ENCODE data around the gene PAPOLB.
"Not testable (repeated sequence)": the region's sequence is repeated elsewhere in the genome, so short reads cannot be mapped to it uniquely, and the experiment has no call there.

Gene PAPOLB

GRCh38 chr7:4861673-4862072 lies at the start of gene PAPOLB:
Gene PAPOLB, minus strand, starts transcription at chr7:4862030. Its CDS starts 220 bp downstream, at chr7:4861810.
- Mint-ChIP-seq H3K27me3 (peaks cover 33% of the 10 kb centered on the region), H3K36me3 (ENCODE audit: low read depth) (peaks cover 4% of the 10 kb centered on the region), H3K4me1 (peaks cover 3% of the 10 kb centered on the region), H3K4me3 (peak within 1 kb of the TSS; percentile 24), H3K27ac (no peak within 1 kb of the TSS), H3K9me3 (peaks cover 9% of the 10 kb centered on the region)
- ATAC-seq (peak; percentile 65), DNase-seq (peak; percentile 45)

- no peak for DNase-seq
- H3K4me1 Mint-ChIP-seq, result no peaks in the 10 kb centered on the region
- H3K36me3 Mint-ChIP-seq (ENCODE audit: low read depth), result no peaks in the 10 kb centered on the region
- H3K27me3 Mint-ChIP-seq, result no peaks in the 10 kb centered on the region
- no peak for ATAC-seq
- H3K4me3 Mint-ChIP-seq, result no peak overlapping the region
- no peak overlapping the region for H3K27ac Mint-ChIP-seq
- no peaks in the 10 kb centered on the region for H3K9me3 Mint-ChIP-seq
These were observed 49.4 kb upstream of the PAPOLB start for GRCh38 chr7:4911111-4911828.

GRCh38 chr7:4906682-4907081 lies 44.9 kb upstream of the PAPOLB start:
- no peak for ATAC-seq
- Mint-ChIP-seq H3K4me3 (no peak overlapping the region), H3K9me3 (no peaks in the 10 kb centered on the region)

GRCh38 chr7:4905171-4905570 lies 43.3 kb upstream of the PAPOLB start:
- no peak for DNase-seq
- Mint-ChIP-seq H3K9me3 (no peaks in the 10 kb centered on the region), H3K27me3 (peaks cover 3% of the 10 kb centered on the region), H3K36me3 (ENCODE audit: low read depth) (no peaks in the 10 kb centered on the region), H3K4me1 (no peaks in the 10 kb centered on the region), H3K4me3 (no peak overlapping the region), H3K27ac (no peak overlapping the region)
- ATAC-seq, result no peak

More at GRCh38 chr7:4906682-4907081, 44.9 kb upstream of the PAPOLB start:
- H3K36me3 Mint-ChIP-seq (ENCODE audit: low read depth), result no peaks in the 10 kb centered on the region
- no peak for DNase-seq
- peaks cover 3% of the 10 kb centered on the region for H3K27me3 Mint-ChIP-seq
- H3K27ac Mint-ChIP-seq, result no peak overlapping the region
- no peaks in the 10 kb centered on the region for H3K4me1 Mint-ChIP-seq

- H3K36me3 Mint-ChIP-seq (ENCODE audit: low read depth), result no peaks in the 10 kb centered on the region
- DNase-seq, result no peak
- no peak for ATAC-seq
- H3K27ac Mint-ChIP-seq, result no peak overlapping the region
- H3K27me3 Mint-ChIP-seq, result peaks cover 3% of the 10 kb centered on the region
- H3K9me3 Mint-ChIP-seq, result no peaks in the 10 kb centered on the region
- H3K4me1 Mint-ChIP-seq, result no peaks in the 10 kb centered on the region
- H3K4me3 Mint-ChIP-seq, result no peak overlapping the region
These were observed 42.5 kb upstream of the PAPOLB start for GRCh38 chr7:4904346-4904745.

GRCh38 chr7:4895766-4896165 lies 33.9 kb upstream of the PAPOLB start:
- Mint-ChIP-seq H3K27me3 (no peaks in the 10 kb centered on the region), H3K27ac (no peak overlapping the region), H3K36me3 (ENCODE audit: low read depth) (no peaks in the 10 kb centered on the region), H3K4me1 (no peaks in the 10 kb centered on the region), H3K4me3 (no peak overlapping the region), H3K9me3 (peaks cover 7% of the 10 kb centered on the region)
- ATAC-seq (no peak), DNase-seq (no peak)

GRCh38 chr7:4894482-4894881 lies 32.7 kb upstream of the PAPOLB start:
- DNase-seq (no peak), ATAC-seq (no peak)
- no peaks in the 10 kb centered on the region for H3K4me1 Mint-ChIP-seq
- H3K36me3 Mint-ChIP-seq (ENCODE audit: low read depth), result no peaks in the 10 kb centered on the region
- no peaks in the 10 kb centered on the region for H3K27me3 Mint-ChIP-seq
- peaks cover 7% of the 10 kb centered on the region for H3K9me3 Mint-ChIP-seq
- no peak overlapping the region for H3K4me3 Mint-ChIP-seq
- no peak overlapping the region for H3K27ac Mint-ChIP-seq

GRCh38 chr7:4893929-4894475 lies 32.2 kb upstream of the PAPOLB start:
- Mint-ChIP-seq H3K4me3 (no peak overlapping the region), H3K36me3 (ENCODE audit: low read depth) (no peaks in the 10 kb centered on the region), H3K27ac (no peak overlapping the region), H3K9me3 (peaks cover 7% of the 10 kb centered on the region), H3K27me3 (peaks cover 3% of the 10 kb centered on the region), H3K4me1 (no peaks in the 10 kb centered on the region)
- DNase-seq, result no peak
- no peak for ATAC-seq

GRCh38 chr7:4893188-4893587 lies 31.4 kb upstream of the PAPOLB start:
- H3K9me3 Mint-ChIP-seq, result not testable (repeated sequence)

GRCh38 chr7:4891522-4891921 lies 29.7 kb upstream of the PAPOLB start:
- H3K4me3 Mint-ChIP-seq; ATAC-seq; H3K4me1 Mint-ChIP-seq; H3K27me3 Mint-ChIP-seq; H3K27ac Mint-ChIP-seq; H3K36me3 Mint-ChIP-seq (ENCODE audit: low read depth); H3K9me3 Mint-ChIP-seq; DNase-seq: not testable (repeated sequence)

More at GRCh38 chr7:4893188-4893587, 31.4 kb upstream of the PAPOLB start:
- H3K27me3 Mint-ChIP-seq; H3K36me3 Mint-ChIP-seq (ENCODE audit: low read depth); H3K4me1 Mint-ChIP-seq; DNase-seq; ATAC-seq; H3K4me3 Mint-ChIP-seq; H3K27ac Mint-ChIP-seq: not testable (repeated sequence)

- peaks cover 9% of the 10 kb centered on the region for H3K27me3 Mint-ChIP-seq
These were observed 27.9 kb upstream of the PAPOLB start for GRCh38 chr7:4889682-4890081.

GRCh38 chr7:4888161-4888560 lies 26.3 kb upstream of the PAPOLB start:
- H3K27ac Mint-ChIP-seq, result no peak overlapping the region
- DNase-seq (no peak), ATAC-seq (no peak)
- no peak overlapping the region for H3K4me3 Mint-ChIP-seq
- no peaks in the 10 kb centered on the region for H3K9me3 Mint-ChIP-seq
- no peaks in the 10 kb centered on the region for H3K4me1 Mint-ChIP-seq
- no peaks in the 10 kb centered on the region for H3K36me3 Mint-ChIP-seq (ENCODE audit: low read depth)
- peaks cover 17% of the 10 kb centered on the region for H3K27me3 Mint-ChIP-seq

More at GRCh38 chr7:4889682-4890081, 27.9 kb upstream of the PAPOLB start:
- ATAC-seq, result no peak
- Mint-ChIP-seq H3K9me3 (peaks cover 7% of the 10 kb centered on the region), H3K4me1 (no peaks in the 10 kb centered on the region), H3K27ac (no peak overlapping the region), H3K4me3 (no peak overlapping the region), H3K36me3 (ENCODE audit: low read depth) (no peaks in the 10 kb centered on the region)
- DNase-seq, result no peak

GRCh38 chr7:4886671-4887070 lies 24.8 kb upstream of the PAPOLB start:
- no peaks in the 10 kb centered on the region for H3K9me3 Mint-ChIP-seq
- no peak for ATAC-seq
- no peak for DNase-seq
- no peak overlapping the region for H3K4me3 Mint-ChIP-seq
- no peak overlapping the region for H3K27ac Mint-ChIP-seq
- H3K36me3 Mint-ChIP-seq (ENCODE audit: low read depth), result no peaks in the 10 kb centered on the region
- H3K4me1 Mint-ChIP-seq, result peaks cover 11% of the 10 kb centered on the region
- peaks cover 29% of the 10 kb centered on the region for H3K27me3 Mint-ChIP-seq

GRCh38 chr7:4885317-4885807 lies 23.5 kb upstream of the PAPOLB start:
- H3K27me3 Mint-ChIP-seq, result peaks cover 33% of the 10 kb centered on the region
- no peak for DNase-seq
- peaks cover 11% of the 10 kb centered on the region for H3K4me1 Mint-ChIP-seq
- no peak overlapping the region for H3K27ac Mint-ChIP-seq
- no peaks in the 10 kb centered on the region for H3K36me3 Mint-ChIP-seq (ENCODE audit: low read depth)
- ATAC-seq, result no peak
- H3K9me3 Mint-ChIP-seq, result no peaks in the 10 kb centered on the region
- H3K4me3 Mint-ChIP-seq, result no peak overlapping the region

GRCh38 chr7:4884164-4884563 lies 22.3 kb upstream of the PAPOLB start:
- Mint-ChIP-seq H3K4me1 (peaks cover 11% of the 10 kb centered on the region), H3K27ac (no peak overlapping the region), H3K36me3 (ENCODE audit: low read depth) (no peaks in the 10 kb centered on the region), H3K9me3 (no peaks in the 10 kb centered on the region), H3K4me3 (no peak overlapping the region), H3K27me3 (peaks cover 33% of the 10 kb centered on the region)
- ATAC-seq, result no peak
- no peak for DNase-seq
